Retinal pigment epithelial cell (primary cell): ENCODE results near the gene TANGO6.

Experiments
- DNase-seq: peaks from one replicate; pipeline ENCODE4 v3.0.0-alpha.2; 2010; ENCODE audit warnings: low read depth
- H3K4me3 ChIP-seq: 2 replicates; pipeline ENCODE4 v1.5.1; 2011; ENCODE audit warnings: mild to moderate bottlenecking, low read length, control low read depth, moderate library complexity
- TF ChIP-seq, protein P1 (sequence below): conservative IDR thresholded peaks from 2 replicates; pipeline ENCODE4 v1.5.1; 2011; ENCODE audit warnings: low read depth, low read length, control low read depth, inconsistent platforms

The TANGO6 gene

GRCh38 chr16:69005641-69006355 is 162.5 kb downstream of the TANGO6 start:
- H3K4me3 ChIP-seq: no peak overlapping the region
- TF ChIP-seq, protein P1, sequence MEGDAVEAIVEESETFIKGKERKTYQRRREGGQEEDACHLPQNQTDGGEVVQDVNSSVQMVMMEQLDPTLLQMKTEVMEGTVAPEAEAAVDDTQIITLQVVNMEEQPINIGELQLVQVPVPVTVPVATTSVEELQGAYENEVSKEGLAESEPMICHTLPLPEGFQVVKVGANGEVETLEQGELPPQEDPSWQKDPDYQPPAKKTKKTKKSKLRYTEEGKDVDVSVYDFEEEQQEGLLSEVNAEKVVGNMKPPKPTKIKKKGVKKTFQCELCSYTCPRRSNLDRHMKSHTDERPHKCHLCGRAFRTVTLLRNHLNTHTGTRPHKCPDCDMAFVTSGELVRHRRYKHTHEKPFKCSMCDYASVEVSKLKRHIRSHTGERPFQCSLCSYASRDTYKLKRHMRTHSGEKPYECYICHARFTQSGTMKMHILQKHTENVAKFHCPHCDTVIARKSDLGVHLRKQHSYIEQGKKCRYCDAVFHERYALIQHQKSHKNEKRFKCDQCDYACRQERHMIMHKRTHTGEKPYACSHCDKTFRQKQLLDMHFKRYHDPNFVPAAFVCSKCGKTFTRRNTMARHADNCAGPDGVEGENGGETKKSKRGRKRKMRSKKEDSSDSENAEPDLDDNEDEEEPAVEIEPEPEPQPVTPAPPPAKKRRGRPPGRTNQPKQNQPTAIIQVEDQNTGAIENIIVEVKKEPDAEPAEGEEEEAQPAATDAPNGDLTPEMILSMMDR: no peak
- no peak for DNase-seq

GRCh38 chr16:69012906-69013305 is 169.6 kb downstream of the TANGO6 start:
- TF ChIP-seq, protein P1: no peak
- H3K4me3 ChIP-seq: no peak overlapping the region

GRCh38 chr16:69013991-69014390 is 170.7 kb downstream of the TANGO6 start:
- TF ChIP-seq, protein P1: no peak
- DNase-seq: no peak
- H3K4me3 ChIP-seq: no peak overlapping the region

More at GRCh38 chr16:69012906-69013305, 169.6 kb downstream of the TANGO6 start:
- DNase-seq: no peak

DNA sequence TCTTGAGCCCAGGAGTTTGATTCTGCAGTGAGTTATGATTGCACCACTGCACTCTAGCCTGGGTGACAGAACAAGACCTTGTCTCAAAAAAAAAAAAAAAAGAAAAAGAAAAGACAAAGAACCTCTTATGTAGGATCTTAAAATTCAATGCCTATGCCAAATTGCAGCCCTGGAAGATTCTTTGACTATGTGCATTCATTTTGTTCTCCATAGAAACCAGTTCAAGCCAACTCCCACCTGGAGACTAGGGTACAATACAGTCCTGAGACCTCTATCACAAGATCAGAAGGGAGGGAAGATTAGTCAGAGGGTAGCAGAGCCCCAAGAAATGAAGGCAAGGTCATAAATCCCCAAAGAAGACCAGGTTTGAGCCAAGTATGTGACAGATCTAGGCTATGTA is 171.5 kb downstream of the TANGO6 start:
- TF ChIP-seq, protein P1: no peak
- no peak for DNase-seq
- H3K4me3 ChIP-seq: no peak overlapping the region

DNA sequence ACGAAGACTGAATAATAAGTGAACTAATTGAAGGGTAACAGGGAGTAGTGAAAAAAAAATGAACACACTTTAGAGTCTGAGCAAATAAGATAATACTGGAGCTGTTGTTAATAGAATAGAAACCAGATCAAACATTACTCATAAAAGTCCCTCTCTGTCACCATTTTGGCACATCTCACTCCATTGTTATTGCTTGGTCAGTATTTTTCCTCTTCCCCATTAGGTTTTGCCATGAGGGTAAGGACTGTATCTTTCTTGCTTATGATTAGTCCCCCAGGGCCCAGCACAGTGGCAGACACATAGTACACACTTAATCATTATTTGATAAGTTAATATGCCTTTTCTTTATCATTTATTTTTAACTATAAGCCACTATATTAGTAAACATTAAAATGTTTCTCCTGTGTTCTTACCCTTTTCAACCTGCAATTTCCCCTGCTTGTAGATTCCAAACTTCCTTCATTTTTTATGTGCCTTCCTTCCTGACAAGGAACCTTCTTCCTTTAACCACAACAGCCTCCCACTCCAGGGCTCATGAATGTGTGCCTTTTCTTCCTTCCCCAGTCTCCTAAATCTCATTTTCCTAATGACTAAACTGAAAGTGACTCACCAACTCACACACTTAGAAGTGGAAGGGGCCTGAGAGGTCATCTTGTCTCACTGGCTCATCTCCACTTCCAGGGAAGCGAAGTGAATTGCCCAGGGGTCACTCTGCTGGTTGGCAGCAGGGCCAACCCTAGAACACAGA is 173.9 kb downstream of the TANGO6 start:
- H3K4me3 ChIP-seq: no peak overlapping the region
- DNase-seq: no peak
- TF ChIP-seq, protein P1: no peak

DNA sequence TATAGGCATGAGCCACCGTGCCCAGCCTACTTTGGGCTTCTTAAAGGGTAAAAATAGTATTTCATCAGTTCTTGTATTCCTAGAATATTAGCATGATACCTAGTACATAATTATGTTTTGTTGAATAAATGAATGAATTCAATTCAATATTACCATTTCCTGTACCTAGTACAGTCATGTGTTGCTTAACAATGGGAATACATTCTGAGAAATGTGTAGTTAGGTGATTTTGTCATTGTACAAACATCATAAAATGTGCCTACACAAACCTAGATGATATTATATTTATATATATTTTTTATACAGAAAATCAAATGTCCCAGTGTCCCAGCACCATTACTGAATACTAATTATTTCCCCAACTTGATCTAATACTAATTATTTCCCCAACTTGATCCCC is 176.5 kb downstream of the TANGO6 start:
- H3K4me3 ChIP-seq: no peak overlapping the region
- no peak for DNase-seq
- TF ChIP-seq, protein P1: no peak

DNA sequence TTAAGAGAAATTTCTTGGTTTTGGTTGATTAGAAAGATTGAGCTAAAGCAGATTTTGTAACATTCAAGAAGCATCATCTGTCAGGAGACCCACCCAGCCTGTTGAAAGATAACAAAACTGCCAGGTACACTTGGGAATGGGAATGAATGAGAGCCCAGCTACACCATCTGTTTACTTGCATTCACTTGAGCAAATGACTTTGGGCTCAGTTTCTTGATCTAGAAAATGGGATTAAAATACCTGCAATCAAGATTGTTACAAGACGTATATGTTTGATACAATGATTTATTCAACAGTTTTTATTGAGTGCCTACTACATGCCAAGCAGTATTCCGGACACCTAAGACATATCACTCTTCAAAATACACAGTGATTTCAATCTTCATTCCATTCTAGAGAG is 185.8 kb downstream of the TANGO6 start:
- DNase-seq: no peak
- TF ChIP-seq, protein P1: no peak
- no peak overlapping the region for H3K4me3 ChIP-seq
